GM21367 (cell line): ENCODE data around the gene LTA4H.
A peak's percentile ranks its signal among the peaks of the same experiment; 100 is the strongest.

ENCODE experiments used
- ATAC-seq: cut with Tn5 transposase; IDR thresholded peaks from one replicate; pipeline ENCODE4 v1.9.1; 2021; ENCODE audit not compliant: unreplicated experiment

LTA4H gene

DNA sequence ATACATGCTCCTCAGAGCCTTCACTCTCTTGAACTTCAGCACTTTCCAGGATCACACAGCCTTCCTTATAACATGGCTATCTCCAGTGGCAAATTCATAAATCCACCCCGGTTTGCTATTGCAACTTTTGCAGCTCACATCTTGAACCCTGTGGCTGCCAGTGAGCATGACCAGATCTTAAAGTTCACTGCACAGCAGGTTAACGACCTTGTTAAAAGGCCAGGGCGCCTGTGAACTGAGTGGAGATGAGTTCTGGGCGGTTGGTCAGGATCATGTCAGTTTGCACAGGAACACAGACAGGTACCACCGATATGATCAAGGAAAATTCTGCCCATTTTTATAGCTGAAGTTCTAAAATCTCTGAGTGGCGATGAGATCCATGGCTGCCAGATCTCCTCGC, 24.7 kb upstream of the LTA4H start:
- no peak for ATAC-seq

- ATAC-seq: no peak
These were observed 22.7 kb upstream of the LTA4H start for GRCh38 chr12:96057986-96058553.

DNA sequence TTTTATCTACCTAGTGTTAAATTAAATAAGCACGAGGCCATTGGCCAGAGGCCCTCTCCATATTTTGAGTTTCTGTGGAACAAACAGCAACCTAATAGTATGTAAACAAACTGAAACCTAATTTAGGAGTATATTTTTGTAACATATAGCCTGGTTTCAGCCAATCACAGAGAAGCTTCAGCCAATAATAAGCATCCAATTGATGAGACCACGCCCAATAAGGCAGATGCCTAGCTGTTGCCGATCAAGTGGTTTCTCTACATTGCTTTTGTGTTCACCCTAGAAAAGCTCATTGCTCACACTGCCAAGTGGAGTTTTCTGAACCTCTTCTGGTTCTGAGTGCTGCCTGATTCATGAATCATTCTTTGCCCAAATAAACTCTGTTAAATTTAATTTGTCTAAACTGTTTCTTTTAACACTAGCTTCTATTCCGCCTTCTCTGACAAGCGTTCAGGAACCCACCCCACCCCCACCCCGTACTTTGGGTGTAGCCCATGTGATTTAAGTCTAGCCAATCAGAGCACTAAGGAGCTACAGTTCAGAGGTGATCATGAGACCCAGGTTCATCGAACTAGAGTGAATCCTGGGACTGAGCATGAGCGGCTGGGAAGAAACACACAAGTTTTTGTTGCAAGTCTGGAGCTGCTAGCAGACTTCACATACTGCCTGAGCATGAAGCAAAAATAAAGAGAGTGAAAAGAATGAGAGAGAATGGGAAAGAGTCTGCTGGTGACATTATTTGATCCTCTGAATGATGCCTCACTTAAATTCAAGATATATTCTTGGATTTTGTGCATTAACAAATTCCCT, 21.5 kb upstream of the LTA4H start:
- ATAC-seq: no peak

DNA sequence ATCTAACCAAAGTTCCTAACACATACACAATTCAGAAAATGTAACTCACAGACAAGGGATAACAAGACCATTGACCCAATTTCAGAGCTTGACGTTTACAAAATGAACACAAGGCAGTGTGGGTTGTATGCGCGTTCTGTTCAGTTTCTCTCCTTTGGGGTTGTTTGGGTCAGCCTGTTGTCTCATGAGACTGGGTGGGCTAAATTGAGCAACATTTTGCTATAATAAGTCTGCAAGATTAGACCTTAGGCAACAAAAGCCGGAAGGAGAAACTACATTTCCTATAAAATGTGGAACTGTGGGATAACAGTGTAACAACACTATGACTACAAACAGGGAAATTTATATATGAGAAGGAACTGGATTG, 18.8 kb upstream of the LTA4H start:
- no peak for ATAC-seq

DNA sequence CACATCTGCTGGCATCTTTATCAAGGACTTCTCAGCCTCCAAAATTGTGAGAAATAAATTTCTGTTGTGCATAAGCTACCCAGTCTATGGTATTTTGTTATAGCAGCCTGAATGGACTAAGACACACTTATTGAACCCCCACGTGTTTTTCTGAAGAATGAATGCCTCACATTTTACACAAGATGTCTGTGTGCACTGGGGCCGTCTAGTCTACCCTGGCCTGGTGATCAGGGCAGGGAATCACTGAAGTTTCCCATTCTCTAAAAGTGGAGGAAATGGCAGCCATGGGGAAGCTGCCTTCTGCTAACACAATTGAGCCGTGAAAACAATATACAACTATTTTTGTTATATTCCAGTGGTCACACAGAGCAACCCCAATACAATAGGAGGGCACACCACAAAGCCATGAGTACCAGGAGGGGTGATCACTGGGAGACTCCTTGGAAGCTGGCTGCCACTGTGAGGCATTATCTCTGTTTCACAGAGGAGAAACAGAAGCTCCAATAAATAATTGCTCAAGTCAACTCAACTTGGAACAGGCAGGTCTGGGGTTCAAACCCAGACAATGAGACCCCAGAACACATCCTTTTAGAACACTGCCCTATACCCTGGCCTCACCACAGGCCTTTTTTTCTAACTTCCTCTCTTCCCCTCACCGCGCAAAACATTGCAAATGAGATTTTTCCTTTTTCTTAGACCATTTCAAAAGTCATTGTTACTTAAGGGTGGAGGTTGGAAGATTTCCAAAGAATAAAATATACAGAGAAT, 18.3 kb upstream of the LTA4H start:
- no peak for ATAC-seq

DNA sequence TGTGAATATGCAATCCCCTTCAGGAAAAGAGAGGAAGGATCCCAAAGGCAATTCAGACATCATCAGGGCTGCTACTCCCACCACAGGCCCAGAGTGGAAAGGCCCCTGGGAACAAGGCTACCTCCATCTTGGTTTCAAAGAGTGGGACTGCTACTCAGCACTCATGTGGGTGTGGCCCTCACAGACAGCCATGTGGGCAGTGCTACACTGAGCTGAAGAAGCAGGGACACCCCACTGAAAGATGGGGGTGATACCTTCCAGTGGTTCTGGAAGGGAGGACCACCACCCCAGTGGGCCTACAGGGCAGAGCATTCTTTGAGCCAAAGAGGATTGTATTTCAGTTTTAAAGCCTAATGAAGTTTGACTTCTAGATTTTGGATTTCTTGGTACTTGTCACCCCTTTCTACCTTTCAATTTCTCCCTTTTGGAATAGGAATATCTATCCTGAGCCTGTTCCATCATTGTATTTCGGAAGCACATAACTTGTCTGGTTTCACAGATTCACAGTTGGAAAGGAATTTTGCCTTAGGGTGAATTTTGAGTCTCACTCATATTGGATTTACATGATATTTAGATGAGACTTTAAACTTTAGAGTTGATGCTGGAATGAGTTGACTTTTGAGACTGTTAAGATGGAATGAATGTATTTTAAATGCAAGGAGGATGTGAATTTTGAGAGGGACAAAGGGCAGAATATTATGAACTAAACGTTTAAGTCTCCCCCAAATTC, 16.5 kb upstream of the LTA4H start:
- no peak for ATAC-seq

DNA sequence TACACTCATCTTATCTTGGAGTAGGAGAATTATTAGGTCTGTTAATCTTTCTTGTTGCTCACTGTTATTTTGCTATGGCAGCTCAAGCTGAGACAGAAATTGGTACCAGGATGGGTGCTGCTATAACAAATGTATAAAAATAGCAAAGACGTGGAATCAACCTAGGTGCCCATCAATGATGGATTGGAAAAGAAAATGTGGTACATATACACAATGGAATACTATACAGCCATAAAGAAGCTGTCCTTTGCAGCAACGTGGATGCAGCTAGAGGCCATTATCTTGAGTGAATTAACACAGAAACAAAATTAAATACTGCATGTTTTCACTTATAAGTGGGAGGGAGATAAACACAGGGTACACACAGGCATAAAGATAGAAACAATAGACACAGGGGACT, 14.8 kb upstream of the LTA4H start:
- no peak for ATAC-seq

- ATAC-seq: no peak
These were observed 13.7 kb upstream of the LTA4H start for GRCh38 chr12:96049101-96049500.

DNA sequence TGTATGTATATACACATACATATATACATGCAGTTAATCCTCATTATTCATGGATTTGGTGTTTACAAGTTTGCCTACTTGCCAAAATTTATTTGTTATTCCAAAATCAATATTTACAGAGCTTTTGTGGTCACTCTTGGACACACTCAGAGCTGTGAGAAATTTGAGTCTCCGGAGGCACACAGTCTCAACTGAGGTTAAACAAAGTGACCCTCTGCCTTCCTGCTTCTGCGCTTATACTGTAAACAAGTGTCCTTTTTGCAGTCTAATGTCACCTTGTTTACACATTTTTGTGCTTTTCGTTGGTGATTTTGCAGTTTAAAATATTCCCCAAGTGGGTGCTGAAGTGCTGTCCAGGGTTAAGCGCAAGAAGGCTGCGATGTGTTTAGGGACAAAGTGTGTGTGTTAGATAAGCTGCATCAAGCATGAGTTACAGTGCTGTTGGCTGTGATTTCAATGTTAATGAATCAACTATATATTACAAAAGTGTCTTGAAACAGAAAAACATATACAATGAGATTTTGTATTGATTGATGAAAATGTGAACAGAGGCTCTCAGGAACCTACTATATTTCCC, 13.1 kb upstream of the LTA4H start:
- ATAC-seq: no peak

- ATAC-seq: peak; percentile 56
These were observed 12.1 kb upstream of the LTA4H start for GRCh38 chr12:96047229-96048211.

DNA sequence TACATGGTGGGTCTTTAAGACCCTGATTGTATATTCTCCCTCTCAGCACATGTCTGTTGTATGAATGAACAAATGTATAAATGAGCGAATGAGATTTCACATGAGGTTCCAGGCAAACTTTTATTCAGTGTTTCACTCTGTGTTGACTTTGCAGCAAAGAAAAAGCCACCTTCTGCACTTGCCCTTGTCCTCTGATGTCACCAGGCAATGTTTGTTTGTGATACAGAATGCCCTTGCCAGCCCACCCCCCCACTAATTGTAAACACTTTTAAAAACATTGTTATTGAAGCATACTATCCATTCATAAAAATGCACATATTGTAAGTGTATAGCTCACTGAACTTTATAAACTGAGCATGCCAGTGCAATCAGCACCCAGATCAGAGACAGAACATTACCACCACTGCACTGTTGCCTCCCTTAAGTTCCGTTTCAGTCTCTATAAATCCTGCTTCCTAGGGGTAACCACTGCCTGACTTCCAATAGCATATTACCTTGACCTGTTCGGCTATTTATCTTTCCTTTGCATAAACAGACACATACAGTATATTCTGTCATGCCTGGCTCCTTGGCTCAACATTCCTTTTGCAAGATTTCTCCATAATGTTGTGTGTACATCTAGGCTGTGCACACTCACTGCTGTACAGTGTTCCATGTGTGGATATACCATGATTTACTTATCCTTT, 11.3 kb upstream of the LTA4H start:
- ATAC-seq: no peak

DNA sequence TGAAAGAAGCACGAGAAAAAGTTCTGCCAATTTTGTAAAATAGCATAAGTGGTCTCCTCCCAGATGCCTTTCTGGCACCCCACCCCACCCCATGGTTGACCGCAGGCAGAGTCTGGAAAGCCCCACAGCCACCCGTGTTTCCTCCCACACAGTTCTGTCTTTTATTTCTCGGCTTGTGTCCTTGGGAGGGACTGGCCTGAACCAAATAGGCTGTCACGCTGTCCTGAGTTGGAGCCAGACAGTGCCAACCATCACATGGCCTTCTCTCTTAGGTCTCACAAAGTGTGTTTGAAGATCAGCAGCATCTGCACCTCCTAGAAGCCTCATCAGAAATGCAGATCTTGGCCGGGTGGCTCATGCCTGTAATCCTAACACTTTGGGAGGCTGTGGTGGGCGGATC, 10.2 kb upstream of the LTA4H start:
- ATAC-seq: no peak

GRCh38 chr12:96044943-96045290, 9.5 kb upstream of the LTA4H start:
- ATAC-seq: no peak

GRCh38 chr12:96044017-96044942, 8.9 kb upstream of the LTA4H start:
- no peak for ATAC-seq

DNA sequence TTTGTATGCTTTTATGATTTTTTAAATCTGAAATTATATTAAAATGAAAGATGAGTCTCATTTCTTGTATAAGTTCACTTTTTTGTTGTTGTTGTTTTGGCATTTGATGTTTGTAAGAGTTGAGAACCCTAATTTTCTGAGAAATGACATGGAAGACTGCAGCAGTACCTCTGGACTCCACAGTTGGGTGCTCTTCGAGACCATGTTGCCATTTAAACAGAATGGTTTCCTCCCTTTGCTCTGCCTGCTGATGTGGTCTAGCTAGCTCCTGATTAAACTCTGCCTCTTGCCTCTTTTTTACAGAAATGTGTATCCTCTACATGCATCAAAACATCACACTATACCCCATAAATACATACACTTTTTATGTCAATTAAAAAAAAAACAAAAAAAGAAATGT, 5.8 kb upstream of the LTA4H start:
- no peak for ATAC-seq

- no peak for ATAC-seq
These were observed 5.1 kb upstream of the LTA4H start for GRCh38 chr12:96040305-96041133.

- no peak for ATAC-seq
These were observed 4.1 kb upstream of the LTA4H start for GRCh38 chr12:96039516-96039915.
